Stimulated activated naive CD8-positive, alpha-beta T cell treated with anti-CD3 and anti-CD28 coated beads, Interleukin-15, Interleukin-2, amounts not matched to agents 100 U/mL and 50 U/mL, for 24 hours (primary cell): ENCODE data around the gene WFDC10A.
"Not testable (repeated sequence)": the region's sequence is repeated elsewhere in the genome, so short reads cannot be mapped to it uniquely, and the experiment has no call there.

ENCODE experiments used
- ATAC-seq: fragments of 150-1000 bp; cut with Tn5 transposase; one replicate; pipeline ENCODE4 v1.10.0; 2021
- DNase-seq: peaks from one replicate; pipeline ENCODE4 v3.0.0; 2021

The WFDC10A gene

GRCh38 chr20:45629496-45630100 is at the start of gene WFDC10A:
Gene WFDC10A, plus strand, starts transcription at chr20:45629739. Its CDS starts 75 bp downstream, at chr20:45629814.
- peak; percentile 32 for DNase-seq
- peak; percentile 91 for ATAC-seq

GRCh38 chr20:45581702-45582101 is 47.8 kb upstream of the WFDC10A start:
- no peak for ATAC-seq
- no peak for DNase-seq

DNA sequence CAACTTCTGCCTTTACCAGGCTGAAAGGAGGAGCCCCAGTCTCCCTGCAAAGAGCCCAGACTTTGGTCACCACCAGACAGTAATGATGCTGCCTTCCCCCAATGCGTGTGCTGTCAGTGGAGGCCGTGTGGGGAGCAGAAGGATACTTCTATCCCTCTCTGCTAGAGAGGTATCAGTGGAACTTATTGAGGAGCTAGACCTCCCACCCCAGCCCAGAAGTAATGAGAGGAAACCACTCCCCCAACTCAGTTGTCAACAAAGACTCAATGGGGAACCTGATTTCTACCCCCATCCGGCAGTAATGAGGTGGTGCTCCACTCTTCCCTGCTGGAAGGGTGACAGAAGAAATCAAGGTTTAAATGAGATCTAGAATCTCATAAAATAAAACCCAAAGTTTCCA is 46.0 kb upstream of the WFDC10A start:
- ATAC-seq (no peak), DNase-seq (no peak)

GRCh38 chr20:45584294-45584693 is 45.2 kb upstream of the WFDC10A start:
- DNase-seq, ATAC-seq: not testable (repeated sequence)

DNA sequence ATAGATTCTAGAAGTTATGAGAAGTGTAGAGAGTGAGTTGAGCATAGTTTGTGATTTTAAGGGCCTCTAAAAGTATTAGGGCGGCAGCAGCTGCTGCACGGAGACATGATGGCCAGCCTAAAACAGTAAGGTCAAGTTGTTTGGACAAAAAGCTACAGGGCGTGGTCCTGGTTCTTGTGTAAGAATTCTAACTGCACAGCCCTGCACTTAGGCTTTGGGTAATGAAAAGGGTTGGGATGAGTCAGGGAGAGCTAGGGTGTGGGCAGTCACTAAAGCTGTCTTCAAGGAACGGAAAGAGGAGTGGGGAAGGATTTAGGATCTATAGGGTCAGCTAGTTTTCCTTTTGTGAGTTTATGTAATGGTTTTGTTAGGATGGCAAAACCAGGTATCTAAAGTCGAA is 43.6 kb upstream of the WFDC10A start:
- ATAC-seq, DNase-seq: not testable (repeated sequence)

- DNase-seq, result no peak
- ATAC-seq, result no peak
These were observed 40.7 kb upstream of the WFDC10A start for GRCh38 chr20:45588800-45589199.

DNA sequence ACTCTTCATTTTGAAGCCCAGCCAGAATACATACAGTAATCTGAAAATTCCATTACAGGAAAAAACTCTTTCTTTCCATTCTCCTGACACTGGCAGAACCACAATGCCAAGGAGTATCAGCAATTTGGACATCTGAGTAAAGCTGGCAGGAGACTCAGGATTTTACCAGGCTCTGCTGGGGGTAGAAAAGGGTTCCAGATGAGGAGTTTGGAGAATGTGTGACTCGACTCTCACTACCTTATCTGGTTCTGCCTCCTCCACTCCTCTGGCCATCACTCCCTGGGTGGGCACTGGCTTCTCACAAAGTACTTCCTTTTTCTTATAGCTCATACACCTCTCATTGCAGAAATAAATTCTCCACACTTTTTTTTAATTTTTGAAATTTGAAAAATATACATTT is 39.8 kb upstream of the WFDC10A start:
- DNase-seq, result no peak
- no peak for ATAC-seq

- ATAC-seq (peak; percentile 52), DNase-seq (peak; percentile 19)
These were observed 36.9 kb upstream of the WFDC10A start for GRCh38 chr20:45592574-45593189.

- ATAC-seq (no peak), DNase-seq (no peak)
These were observed 36.0 kb upstream of the WFDC10A start for GRCh38 chr20:45593498-45593897.

DNA sequence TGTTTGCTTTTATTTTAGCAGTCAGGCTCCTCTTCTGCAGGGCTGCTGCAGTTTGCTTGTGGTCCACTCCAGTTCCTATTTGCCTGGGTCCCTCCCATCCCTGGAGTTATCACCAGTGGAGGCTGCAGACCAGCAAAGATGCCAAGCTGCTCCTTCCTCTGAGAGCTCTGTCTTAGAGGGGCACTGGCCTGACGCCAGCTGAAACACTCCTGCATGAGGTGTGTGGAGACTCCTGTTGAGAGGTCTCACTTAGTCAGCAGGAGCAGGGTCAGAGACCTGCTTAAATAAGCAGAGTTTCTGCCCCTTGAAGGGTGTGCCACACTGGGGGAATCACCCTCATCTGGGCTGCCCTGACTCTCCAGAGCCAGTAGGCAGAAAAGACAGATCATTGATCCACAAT is 34.3 kb upstream of the WFDC10A start:
- DNase-seq, result no peak
- no peak for ATAC-seq

DNA sequence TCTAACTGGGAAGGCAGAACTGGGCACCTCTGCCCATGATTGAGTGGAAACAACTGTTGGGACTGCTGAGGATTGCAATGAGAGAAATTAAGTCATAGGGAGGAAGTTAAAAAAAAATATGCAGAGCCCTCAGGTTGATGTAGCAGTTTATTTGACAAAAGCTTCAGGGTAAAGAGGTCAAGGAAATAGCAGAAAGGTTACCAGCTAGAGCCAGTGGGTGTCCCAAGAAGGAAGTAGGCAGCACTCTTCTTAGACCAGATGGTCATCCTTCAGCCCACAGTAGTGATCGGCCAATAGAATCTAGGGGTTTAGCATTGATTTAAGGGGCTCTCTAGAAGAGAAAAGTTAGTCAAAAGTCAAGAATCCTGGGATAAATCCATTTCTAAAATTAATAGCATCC is 21.7 kb upstream of the WFDC10A start:
- ATAC-seq (no peak), DNase-seq (no peak)

DNA sequence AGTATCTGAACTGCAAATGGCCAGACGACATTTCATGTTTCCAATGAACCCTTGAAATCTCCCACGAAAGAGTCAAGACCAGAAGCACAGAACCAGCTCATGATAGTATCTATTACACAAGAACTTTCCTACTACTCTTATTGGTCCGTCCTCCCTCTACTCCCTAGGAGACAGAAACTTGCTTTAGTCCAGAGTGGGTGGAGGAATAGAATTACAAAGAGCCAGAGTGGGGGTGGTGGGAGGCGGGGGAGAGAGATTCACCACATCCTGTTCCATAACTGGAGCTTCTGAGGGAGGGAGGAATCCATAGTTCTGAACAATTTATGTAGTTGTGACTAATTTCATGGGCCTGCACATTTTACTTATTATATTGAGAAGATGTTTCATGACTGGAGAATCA is 18.5 kb upstream of the WFDC10A start:
- peak; percentile 52 for DNase-seq
- ATAC-seq, result peak; percentile 95

GRCh38 chr20:45612314-45612713 is 17.2 kb upstream of the WFDC10A start:
- ATAC-seq, result no peak
- DNase-seq, result no peak

GRCh38 chr20:45617591-45617990 is 11.9 kb upstream of the WFDC10A start:
- ATAC-seq (no peak), DNase-seq (no peak)

DNA sequence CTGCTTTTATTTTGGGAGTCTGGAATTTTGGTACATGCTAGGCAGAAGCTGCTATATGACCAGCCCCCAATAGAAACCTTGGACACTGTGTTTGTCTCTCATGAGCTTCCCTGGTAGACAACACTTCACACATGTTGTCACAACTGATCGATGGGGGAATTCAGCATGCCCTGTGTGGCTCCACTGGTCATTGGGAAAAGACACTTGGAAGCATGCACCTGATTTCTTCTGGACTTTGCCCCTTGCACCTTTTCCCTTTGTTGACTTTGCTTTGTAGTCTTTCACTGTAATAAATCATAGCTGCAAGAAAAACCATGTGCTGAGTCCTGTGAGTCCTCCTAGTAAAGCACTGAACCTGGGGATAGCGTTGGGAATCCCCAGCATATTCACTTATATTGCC is 7.9 kb upstream of the WFDC10A start:
- ATAC-seq, result no peak
- DNase-seq, result no peak

- no peak for DNase-seq
- ATAC-seq, result no peak
These were observed 3.0 kb upstream of the WFDC10A start for GRCh38 chr20:45626540-45626939.

GRCh38 chr20:45630371-45630770 is 832 bp downstream of the WFDC10A start:
- ATAC-seq (no peak), DNase-seq (no peak)

- ATAC-seq, result no peak
- no peak for DNase-seq
These were observed 1.6 kb downstream of the WFDC10A start, which contains the start of gene WFDC9 for GRCh38 chr20:45631184-45631583. Gene WFDC9, minus strand, starts transcription at chr20:45631284. Its CDS starts 21,103 bp downstream, at chr20:45610181.

DNA sequence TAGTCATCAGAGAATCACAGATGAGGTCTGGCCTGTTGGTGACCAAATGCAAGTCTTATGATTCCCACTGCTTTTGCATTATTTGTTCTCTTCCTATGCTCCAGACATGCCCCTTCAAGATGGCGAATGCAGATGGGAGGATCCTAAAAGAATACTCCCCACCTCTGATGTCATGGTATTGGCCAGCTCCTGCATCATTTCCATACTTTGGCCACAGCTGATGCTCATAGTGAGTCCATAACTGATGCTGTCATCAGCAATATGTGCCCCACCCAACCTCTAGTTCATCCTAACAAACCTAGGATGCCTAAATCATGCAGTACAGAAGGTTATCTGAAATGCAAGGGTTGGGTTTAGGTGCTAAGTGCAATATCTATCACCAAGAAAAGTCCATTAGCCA is 7.0 kb downstream of the WFDC10A start:
- DNase-seq (no peak), ATAC-seq (no peak)

DNA sequence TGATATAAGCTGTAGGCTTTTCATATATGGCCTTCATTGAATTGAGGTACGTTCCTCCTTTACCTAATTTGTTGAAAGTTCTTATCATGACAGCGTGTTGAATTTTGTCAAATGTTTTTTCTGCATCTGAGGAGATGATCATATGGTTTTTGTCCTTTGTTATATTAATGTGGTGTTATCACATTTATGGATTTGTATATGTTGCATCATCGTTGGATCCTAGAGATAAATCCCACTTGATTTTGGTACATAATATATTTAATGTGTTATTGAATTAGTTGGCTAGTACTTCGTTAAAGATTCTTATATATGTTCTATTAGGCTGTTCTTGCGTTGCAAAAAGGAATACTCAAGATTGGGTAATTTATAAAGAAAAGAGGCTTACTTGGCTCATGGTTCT is 10.1 kb downstream of the WFDC10A start:
- DNase-seq, result no peak
- no peak for ATAC-seq

DNA sequence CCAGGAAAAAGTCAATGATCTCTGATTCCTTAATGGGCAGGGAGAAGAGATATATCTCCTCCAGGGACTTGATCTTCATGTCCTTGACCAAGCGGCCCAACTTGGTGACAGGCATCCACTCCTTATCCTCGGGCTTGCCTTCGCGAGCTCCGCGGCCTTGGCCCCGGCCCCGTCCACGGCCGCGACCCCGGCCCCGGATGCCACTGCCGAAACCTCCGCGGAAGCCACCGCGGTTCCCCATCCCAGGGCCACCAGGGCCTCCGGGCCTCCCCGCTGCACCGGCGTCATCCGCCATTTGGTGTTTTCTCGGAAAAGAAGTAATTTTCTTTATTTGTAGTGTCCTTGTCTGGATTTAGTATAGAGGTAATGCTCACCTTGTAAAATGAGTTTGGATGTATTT is 11.5 kb downstream of the WFDC10A start:
- not testable (repeated sequence) for DNase-seq

GRCh38 chr20:45645869-45646268 is 16.3 kb downstream of the WFDC10A start:
- not testable (repeated sequence) for ATAC-seq, DNase-seq

More for the DNA sequence above, 11.5 kb downstream of the WFDC10A start:
- not testable (repeated sequence) for ATAC-seq

DNA sequence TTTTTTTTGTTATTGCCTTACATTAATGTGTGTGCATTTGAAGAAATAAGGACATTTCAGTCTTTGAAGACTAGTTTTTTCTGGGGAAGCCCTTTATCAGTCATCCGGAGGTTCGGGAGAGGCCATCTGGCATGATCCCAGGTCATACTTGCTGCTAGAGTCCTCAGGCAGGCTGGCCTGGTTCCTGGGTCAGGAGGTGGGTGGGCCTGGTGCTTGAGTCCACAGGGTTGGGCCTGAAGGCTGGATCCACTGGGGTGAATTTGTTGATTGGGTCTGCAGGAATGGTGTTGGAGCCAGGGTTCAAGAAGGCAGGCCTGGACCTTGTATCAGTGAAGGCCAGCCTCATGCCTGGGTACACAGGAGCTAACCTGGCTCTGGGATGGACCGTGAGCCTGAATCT is 17.3 kb downstream of the WFDC10A start:
- no peak for ATAC-seq

DNA sequence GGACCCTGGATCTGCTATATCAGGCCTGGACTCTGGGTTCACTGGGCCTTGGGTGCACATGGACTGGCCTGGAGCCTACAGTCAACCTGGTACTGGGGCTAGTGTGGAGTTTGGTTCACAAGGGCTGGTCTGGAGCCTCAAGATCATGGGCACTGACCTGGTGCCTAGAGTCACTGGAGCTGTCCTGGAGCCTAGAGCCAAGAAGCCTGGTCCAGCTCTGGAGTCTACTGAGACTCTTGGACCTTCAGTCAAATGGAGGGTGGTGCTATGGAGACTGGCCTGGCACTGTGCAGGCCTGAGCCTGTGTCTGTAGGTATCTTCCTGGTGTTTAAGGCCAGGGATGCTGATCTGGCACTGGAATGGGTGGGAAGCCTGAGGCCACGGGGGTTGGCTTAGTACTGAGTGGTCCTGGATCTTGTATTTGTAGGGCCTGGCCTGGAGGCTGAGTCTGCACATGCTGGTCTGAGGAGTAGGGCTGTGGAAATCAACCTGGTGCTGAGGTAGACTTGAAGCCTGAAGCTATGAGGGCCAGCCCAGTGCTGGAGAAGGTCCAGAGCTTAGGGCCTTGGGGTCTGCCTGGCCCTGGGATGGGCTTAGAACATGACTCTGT is 18.0 kb downstream of the WFDC10A start:
- DNase-seq, result no peak
- no peak for ATAC-seq

More for the DNA sequence above, 17.3 kb downstream of the WFDC10A start:
- no peak for DNase-seq
